ENCODE results near the gene USP25.
A peak's percentile ranks its signal among the peaks of the same experiment; 100 is the strongest.

Gene USP25

DNA sequence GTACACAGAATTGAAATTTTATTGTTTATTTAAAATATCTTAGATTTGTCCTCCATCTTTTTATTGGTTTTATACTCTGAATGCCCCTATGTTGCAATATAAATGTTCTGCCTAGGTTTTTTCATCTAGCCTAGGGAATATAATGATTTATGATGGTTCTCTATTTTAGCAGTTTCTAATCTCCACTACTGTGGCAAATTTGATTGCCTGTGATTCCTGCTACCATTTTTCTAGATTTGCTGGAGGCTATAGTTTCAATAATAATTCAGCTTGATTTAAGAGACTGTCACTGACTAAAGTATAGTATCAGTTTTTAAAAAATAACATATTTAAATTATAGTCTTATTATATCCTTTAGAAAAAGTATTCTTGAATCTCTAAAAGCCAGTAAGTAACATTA lies 90.5 kb downstream of the USP25 start:
- DNase-seq (ENCODE audit: low read depth), result no peak

DNA sequence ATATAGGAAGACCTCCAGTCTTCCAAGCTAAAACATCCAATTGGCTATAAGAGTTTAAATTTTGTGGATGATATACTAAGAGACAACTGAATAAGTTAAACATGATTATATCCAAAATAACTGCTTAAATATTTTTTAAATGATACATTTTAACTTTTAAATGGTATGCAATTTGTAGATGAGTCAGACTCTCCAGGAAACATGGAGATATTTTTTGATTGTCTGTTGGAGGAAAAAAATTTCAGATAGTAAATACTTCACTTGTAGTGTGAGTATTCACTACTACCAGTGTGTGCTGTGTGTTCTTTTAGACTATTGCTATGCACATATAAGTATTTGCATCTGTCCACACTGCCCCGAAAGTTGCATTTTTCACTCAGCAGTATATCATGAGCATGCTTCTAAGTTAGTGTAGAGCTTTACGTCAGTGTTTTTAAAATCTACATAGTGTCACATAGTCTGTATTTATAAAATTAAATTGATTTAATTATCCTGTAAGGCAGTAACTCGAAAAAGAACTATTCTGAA lies 91.1 kb downstream of the USP25 start:
- peak; percentile 30 for DNase-seq (ENCODE audit: low read depth)

DNA sequence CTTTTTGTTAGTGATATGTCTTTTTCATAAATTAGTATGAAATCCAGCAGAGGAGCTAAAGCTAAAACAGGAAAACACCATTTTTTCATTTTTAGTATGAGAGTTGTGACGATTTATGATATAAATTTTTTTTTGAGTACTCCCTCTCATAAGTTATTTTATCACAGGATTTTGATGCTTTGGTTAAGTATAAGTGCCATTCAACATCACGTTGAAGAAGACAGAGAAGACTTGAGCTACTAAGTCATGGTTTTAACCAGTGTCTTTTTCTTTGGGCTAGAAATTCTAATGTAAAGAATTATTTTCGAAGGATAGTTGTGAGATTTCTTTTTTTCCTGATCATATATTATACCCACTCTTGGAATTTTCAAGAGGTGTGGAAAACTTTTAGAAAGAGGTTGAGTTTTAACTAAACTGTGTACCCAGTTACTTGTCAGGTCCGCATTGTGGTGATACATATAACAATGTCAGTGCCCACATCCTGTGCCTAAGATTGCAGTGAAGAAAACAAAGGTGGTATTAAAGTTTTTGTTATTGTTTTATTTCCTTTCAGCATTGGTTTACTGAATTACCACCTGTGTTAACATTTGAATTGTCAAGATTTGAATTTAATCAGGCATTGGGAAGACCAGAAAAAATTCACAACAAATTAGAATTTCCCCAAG lies 93.8 kb downstream of the USP25 start:
- no peak for DNase-seq (ENCODE audit: low read depth)

DNA sequence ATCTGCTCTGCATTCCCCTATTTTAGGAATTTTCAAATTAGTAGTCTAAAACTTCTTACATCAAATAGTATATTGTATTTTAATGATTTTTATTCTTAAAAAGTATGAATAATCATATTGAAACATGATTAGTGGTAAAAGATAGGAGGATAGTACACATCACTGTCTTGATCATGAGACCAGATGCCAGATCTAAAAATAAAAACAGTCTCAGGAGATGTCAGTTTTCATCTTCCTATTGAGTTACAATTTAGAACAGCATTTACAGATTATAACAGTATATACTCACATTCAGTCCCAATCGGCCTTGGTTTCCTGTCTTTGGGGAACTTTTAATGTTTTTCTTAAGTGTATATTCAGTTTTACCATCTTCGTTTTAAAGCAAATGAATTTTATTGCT lies 95.9 kb downstream of the USP25 start:
- DNase-seq (ENCODE audit: low read depth), result no peak

DNA sequence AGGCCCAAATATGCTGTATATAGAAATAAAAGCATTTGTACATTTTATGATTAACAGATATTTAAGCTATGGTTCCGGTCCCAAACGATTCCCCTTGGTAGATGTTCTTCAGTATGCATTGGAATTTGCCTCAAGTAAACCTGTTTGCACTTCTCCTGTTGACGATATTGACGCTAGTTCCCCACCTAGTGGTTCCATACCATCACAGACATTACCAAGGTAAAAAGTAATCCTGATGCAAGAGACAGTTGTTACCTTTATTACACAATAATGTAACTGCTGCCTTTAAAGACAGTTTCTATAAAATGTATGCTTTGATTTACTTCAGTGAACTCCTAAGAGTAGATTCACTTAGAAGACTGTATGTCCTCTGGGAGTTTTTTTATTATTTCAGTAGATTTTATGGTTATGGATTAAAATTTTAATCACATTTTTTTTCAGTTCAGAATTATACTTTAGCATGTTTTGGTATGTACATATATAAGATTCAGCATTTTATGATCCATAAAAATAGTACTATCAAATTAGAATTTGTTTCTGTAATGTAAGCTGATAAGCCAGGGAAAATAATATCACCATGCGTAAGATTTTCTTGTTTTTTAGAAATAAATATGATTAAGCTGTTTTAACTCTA lies 96.5 kb downstream of the USP25 start:
- peak; percentile 65 for DNase-seq (ENCODE audit: low read depth)

DNA sequence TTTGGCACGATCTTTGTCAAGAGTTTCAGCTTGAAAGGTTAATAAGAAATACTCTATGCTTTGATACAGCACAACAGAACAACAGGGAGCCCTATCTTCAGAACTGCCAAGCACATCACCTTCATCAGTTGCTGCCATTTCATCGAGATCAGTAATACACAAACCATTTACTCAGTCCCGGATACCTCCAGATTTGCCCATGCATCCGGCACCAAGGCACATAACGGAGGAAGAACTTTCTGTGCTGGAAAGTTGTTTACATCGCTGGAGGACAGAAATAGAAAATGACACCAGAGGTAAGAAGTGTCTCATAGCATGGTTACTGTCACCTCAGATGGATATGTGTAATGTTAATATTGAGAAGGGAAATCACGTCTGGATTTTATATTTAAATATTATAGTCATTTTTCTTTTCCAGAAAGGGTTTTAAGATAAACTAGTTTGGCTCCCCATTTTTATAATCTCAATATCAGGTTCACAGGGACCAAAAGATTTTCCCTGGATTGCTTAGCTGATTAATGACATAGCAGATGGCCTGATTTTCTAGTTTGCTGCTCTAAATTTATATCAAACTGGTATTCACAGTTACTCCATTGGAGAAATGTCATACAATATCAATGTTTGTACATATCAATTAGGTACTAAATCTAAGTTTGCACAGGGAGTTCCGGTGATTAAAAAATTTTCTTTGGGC lies 97.3 kb downstream of the USP25 start:
- no peak for DNase-seq (ENCODE audit: low read depth)

DNA sequence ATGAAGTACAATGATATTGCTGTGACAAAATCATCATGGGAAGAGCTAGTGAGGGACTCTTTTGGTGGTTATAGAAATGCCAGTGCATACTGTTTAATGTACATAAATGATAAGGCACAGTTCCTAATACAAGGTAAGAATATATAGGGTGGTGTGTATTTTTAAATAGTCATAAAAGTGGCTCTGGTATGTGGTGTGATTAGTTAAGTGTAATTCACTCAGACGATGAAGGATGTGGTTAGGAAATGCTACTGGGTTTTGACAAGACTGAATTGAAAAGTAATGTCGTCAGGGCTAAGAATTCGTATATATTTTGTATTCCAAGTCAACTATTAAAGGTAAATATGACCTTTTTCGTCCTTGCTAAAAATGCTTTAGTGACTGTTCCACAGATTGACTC lies 101.7 kb downstream of the USP25 start:
- DNase-seq (ENCODE audit: low read depth), result no peak

DNA sequence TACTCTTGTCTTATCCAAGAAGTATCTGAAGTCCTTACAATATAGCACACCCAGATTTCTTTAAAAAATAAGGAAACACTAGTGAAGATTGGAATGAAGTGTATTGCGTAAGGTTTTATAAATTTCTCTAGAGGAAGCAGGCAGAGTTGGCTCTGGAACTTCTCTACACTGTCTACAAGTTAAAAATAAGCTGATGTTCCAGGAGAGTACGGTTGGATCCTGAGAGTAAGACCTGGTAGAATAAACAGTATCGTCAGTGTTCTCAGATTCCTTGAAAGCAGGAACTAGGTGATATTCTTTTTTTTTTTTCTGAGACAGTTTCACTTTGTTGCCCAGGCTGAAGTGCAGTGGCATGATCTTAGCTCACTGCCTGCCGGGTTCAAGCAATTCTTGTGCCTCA lies 107.9 kb downstream of the USP25 start:
- peak; percentile 80 for DNase-seq (ENCODE audit: low read depth)

DNA sequence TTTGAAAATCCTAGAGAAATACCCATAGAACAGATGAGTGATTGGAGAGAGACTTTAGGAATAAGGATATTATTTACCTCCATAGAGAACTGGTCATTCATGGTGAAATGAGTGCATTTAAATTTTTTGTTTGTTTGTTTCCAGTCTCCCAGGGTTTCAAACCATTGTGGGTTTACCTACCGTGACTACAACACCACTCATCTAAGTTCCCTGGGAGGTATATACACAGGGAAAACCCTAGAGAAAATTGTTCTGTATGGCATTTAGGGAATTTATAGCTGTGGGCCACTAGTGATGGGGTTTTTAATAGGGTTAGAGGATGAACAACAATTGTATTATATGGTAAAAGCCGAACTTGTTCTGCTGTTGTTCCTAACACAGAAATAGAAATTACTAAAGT lies 109.2 kb downstream of the USP25 start:
- DNase-seq (ENCODE audit: low read depth), result no peak

DNA sequence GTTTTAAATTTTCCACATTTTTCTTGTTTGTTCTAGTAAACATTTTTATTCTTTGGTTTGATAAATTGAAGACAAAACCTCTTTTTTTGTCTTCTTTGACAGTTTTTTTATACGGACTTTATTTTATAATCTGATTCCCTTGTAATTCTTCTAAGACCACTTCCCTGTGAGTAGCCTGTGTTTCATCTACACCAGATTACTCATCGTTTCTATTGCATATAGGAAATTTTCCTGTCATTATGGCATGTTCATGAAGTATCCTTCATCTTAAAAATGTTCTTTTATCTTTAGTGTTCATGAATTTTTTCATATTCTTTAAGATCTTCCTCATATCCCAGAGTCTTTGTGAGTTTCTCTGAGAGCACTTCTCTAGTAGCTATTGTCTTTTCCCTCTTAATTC lies 109.8 kb downstream of the USP25 start:
- DNase-seq (ENCODE audit: low read depth), result peak; percentile 45

DNA sequence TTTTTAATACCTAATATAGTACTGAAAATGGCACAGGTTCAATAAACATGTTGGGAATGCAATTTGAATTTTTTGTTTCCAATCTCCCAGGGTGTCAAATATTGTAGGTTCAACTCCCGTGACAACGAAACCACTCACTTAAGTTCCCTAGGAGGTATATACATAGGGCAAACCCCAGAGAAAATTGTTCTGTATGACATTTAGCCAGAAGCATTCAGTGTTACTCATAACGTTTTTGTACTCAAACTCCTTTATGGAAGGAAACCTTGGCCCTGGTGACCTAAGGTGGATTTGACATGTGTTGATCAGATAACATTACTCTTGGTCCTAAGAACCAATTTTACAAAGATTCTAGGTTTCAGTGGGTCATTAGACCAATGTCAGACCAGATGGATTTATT lies 110.6 kb downstream of the USP25 start:
- DNase-seq (ENCODE audit: low read depth), result no peak

DNA sequence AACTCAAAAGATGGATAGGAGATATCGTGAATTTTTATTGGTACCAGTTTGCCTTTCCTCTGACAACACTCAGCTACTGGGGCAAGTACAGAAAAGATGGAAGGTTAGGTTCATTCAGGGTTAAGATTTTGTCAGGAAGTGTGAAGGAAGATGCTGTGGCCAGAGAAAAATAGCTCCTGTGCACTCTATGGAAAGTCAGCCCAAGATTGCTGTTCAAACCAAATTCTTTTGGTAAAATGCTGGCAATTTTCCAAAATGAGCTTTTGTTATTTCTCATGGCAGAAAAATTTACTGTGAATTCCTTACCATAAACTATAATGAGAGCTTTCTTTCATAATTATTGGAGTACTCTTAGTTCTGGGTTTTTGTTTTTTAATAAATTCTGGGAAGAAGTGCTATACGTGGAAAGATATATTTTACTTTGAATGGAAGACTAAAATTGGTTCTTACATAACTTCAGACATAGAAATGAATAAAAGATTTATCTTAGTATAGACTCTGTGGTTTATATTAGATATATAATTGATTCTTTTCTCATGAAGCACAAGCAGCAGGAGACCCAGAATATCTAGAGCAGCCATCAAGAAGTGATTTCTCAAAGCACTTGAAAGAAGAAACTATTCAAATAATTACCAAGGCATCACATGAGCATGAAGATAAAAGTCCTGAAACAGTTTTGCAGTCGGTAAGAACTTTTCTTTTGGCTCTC lies 112.2 kb downstream of the USP25 start:
- DNase-seq (ENCODE audit: low read depth), result peak; percentile 81

DNA sequence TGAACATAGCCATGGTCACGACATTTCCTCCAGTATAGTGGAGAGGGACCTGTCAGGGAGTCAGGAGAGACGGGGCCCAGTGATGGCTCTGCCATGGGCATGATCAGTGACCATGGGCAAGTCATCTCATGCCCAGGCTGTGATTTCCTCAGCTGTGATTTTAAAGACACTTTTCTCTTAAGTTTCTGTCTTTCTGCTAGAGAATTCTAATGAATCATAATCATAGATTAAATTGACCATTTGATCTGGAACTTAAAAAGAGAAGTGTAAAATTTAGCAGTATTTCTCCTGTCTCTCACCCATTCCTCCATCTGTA lies 112.7 kb downstream of the USP25 start:
- DNase-seq (ENCODE audit: low read depth), result no peak

DNA sequence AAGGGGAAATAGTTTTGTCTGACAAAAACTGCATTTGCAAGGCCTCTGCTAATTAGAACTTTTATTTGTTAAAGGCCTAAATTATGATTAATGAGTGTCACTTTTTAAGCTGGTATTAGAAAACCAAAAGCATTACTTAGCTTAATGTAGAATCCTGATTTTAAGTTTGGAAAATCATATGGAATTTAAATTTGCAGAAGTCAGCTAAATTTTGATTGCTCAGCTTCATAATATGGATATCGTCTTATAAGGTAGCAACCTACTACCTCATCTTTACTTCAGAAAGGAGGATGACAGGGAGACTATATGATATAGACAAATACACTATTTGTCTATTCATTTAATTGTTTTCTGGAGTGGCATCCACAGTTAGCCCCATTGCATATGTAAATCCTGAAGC lies 114.0 kb downstream of the USP25 start:
- no peak for DNase-seq (ENCODE audit: low read depth)

DNA sequence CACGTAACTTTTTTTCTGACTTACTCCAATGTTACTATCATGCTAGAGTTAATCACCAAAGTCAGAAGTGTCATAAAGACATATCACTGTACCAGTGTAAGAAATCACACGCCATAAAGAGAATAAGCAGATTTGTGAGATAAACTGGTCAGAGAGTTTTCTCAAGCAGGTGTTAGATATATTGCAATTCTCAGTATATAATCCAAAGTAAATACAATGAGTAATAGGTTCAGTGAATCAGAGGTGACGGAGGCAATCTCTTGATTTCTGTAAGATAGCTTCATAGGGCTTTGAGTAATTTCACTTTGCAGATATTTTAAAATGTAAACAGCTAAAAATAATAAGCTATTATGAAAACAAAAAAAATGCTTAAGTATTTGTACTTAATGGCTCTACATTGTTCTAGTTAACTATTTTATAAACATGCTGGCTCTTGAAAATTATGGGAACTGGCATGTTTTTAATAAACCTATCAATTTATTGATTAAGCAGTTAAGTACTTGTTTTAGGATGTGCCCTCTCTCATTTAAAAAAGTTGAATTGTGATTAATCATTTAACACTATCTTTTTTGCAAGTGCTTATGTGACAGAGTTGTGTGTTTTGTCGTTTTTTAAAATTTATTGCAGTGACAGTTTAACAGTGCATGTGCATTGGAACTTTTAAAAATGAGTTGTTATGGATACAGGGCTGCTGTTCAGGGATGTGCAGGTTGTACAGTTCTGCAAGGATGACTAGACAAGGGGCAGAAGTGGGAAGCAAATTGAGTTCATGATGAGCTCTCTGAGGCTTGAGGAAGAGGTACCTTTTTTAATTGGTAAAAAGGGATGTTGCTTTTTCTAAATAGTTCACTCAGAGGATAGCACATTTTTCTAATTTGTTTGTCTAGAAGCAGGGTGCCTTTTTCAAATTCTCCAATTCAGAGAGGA lies 119.1 kb downstream of the USP25 start:
- DNase-seq (ENCODE audit: low read depth), result peak; percentile 86

DNA sequence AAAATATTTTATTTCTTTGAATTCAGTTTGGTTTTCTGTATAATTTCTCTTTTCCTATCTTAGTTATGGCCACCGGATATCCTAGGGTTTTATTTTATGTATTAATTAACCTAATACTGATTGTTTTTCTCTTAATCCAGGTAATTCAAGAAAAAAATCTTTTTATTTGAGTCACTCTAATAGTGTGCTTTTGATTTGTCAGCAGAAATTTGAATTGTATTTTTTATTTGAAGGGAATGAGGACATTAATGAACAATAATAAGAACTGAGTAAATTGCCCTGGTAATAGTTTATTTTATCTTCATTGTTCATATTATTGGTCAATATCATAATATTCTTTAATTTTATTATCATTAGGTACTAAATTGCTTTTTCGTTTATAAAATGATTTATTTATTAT lies 120.1 kb downstream of the USP25 start:
- no peak for DNase-seq (ENCODE audit: low read depth)

DNA sequence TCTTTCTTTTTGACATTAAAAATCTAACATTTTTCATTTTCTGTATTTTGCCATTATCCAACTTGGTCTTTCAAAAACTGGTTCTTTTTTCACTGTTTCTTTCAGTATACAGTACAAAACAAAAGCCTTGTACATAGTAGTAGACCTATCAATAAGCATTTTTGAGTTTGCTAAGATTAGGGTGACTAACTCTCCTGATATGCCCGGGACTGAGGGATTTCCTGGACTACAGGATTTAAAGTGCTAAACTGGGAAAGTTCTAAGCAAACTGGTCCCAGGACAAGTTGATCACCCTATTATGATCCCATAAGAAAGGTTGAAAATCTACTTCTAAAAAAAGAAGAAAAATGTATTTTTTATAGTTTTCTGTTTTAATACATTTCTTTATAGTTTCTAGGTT lies 120.9 kb downstream of the USP25 start:
- peak; percentile 79 for DNase-seq (ENCODE audit: low read depth)

DNA sequence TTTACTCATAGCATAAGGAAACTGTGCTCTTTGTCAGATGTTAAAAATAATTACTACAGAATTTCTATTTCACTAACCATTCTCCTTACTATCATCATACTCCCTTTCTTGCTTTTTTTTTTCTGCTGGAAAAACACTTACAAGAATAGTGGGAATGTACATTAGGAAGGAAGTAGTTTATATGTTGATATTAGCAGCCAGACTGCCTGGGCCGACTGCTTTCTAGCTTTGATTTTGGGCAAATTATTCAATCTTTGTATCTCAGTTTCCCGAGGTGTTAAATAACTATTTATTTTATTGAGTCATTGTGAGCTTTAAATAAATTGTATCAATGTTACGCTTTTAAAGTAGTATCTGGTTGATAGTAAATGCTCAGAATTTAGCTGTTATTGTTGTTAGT lies 122.4 kb downstream of the USP25 start:
- DNase-seq (ENCODE audit: low read depth), result no peak

DNA sequence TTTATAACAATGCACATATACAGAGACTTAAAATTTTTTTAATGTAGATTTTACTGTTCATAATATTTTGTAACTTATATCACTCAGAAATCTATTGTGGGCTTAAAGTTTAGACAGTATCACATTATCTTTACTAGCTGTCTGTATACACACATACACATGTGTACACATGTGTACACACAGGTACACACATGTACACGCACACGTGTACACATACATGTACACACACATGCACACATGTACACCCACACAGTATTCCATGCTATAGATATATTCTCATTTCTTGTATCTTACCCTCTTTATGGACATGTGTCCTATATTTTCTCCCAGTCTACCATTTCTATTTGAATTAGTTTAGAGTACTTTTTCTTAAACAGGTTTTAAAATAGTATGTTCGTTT lies 123.3 kb downstream of the USP25 start:
- DNase-seq (ENCODE audit: low read depth), result no peak

DNA sequence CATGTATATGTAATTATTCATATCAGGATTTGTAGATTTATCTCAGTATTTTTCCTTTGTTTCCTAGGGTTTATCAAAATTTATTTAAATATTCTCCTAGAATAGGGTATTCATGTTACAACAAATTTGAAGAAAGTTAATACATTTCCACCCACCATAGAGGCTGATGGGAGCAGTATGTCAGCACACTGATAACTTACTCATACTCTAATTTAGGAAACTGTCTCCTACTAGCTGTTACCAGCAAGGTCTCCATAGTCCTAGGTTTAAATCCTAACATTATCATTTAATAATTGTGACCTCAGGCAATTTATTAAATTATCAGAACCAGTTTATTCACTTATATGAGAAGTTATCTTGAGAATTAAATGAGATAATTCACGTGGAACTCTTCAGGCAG lies 127.0 kb downstream of the USP25 start:
- DNase-seq (ENCODE audit: low read depth), result no peak

DNA sequence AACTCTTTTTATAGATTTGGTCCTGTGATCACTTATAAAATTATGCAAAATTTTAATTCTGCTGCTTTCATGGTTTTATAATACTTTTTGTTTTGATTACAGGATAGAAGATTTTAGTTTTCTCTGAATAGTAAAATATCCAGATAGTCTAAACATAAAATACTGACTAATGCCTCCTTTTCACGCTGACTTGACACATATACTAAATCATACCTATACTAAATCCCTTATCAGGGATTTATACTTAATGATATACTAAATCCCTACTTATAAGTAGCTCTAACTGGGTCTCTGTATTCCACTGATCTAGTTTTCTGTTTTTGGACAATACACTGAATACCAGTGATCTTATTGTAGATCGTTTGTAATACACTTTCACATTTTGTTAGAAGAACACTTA lies 128.0 kb downstream of the USP25 start:
- DNase-seq (ENCODE audit: low read depth), result no peak

DNA sequence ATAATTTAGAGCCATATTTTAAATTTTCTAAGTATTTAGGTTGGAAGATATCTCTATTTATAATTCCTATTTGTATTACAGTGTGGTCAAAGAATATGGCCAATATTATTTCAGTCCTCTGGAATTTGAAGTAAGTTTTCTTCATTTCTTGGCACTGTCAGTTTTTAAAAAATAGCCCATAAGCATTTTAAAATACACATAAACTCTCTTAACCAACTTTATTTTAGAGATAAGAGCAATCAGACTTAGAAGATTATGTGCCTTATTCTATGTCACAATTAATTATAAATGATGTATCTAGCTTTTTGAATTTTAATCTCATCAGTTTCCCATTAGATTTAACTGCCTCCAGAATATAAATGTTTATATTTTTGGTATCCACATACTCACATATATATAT lies 130.8 kb downstream of the USP25 start:
- no peak for DNase-seq (ENCODE audit: low read depth)
